ENCODE data around the gene TRAPPC11.

- TF ChIP-seq POLR2A (IDR thresholded peaks at IDR 0.05), result no peak
- TF ChIP-seq EP300 (IDR thresholded peaks at IDR 0.05), result no peak
Observed at GRCh38 chr4:183702492-183702891, 43.4 kb downstream of the TRAPPC11 start.

All from stomach (tissue), 4 donors.